ENCODE measurements around the gene NCOA7.

DNA sequence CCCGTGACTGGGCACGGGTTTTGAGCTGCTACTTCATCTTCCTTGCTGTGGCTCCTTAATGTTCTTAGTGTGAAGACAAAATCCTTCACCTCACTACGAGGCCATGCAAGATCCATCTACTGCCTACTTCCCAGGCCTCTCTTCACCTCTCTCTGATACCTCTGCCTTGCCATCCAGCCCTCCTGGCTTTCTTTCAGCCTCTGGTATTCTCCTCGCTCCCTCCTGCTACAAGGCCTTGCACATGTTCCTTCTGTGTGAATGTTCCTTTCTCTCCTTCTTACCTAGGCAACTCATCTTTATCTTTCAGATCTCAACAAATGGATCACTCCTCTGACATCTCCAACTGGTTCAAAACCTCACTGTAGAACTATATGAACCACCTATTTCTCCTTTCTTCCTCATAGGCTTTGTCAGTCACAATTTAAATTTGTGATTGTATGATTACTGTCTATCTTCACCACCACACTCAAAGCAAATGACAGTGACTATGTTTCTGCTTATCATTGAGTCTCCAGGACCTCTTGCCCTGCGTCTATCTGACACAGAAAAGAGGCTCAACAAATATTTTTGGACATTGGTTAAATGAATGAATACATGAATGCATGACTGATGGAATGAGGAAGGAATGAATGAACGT, 21.5 kb upstream of the NCOA7 start:
- TF ChIP-seq, protein P1, sequence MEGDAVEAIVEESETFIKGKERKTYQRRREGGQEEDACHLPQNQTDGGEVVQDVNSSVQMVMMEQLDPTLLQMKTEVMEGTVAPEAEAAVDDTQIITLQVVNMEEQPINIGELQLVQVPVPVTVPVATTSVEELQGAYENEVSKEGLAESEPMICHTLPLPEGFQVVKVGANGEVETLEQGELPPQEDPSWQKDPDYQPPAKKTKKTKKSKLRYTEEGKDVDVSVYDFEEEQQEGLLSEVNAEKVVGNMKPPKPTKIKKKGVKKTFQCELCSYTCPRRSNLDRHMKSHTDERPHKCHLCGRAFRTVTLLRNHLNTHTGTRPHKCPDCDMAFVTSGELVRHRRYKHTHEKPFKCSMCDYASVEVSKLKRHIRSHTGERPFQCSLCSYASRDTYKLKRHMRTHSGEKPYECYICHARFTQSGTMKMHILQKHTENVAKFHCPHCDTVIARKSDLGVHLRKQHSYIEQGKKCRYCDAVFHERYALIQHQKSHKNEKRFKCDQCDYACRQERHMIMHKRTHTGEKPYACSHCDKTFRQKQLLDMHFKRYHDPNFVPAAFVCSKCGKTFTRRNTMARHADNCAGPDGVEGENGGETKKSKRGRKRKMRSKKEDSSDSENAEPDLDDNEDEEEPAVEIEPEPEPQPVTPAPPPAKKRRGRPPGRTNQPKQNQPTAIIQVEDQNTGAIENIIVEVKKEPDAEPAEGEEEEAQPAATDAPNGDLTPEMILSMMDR (IDR thresholded peaks at IDR 0.05): no peak
- no peak for TF ChIP-seq POLR2A (IDR thresholded peaks at IDR 0.05)

Measured in testis (tissue), 2 donors.